ENCODE results near the gene RHBDD2.

The RHBDD2 gene

GRCh38 chr7:75924889-75925288 lies 46.1 kb downstream of the RHBDD2 start:
- TF ChIP-seq REST (IDR thresholded peaks at IDR 0.05; ENCODE audit: low read depth) (no peak), FOXM1 (IDR thresholded peaks at IDR 0.05; ENCODE audit: borderline replicate concordance, low read depth) (no peak), TAF1 (IDR thresholded peaks at IDR 0.05; ENCODE audit: low read depth) (no peak), EP300 (IDR thresholded peaks at IDR 0.05; ENCODE audit: borderline replicate concordance) (no peak), USF1 (IDR thresholded peaks at IDR 0.05) (no peak), RAD21 (IDR thresholded peaks at IDR 0.05; ENCODE audit: low read depth) (no peak)

GRCh38 chr7:75925717-75926435 lies 47.0 kb downstream of the RHBDD2 start:
- TF ChIP-seq NFIC (IDR thresholded peaks at IDR 0.05) (no peak), EGR1 (IDR thresholded peaks at IDR 0.05) (no peak), ZBTB7A (IDR thresholded peaks at IDR 0.05; ENCODE audit: low read depth) (no peak), MAX (IDR thresholded peaks at IDR 0.05) (no peak)

- no peak for TF ChIP-seq REST (IDR thresholded peaks at IDR 0.05; ENCODE audit: low read depth)
- no peak for TF ChIP-seq EGR1 (IDR thresholded peaks at IDR 0.05)
- no peak for TF ChIP-seq TEAD4 (IDR thresholded peaks at IDR 0.05)
- no peak for TF ChIP-seq TCF12 (IDR thresholded peaks at IDR 0.05; ENCODE audit: low read depth)
- no peak for TF ChIP-seq YY1 (IDR thresholded peaks at IDR 0.05; ENCODE audit: low read depth)
- no peak for TF ChIP-seq TAF1 (IDR thresholded peaks at IDR 0.05; ENCODE audit: low read depth)
- no peak for TF ChIP-seq CREB1 (IDR thresholded peaks at IDR 0.05; ENCODE audit: low read depth)
- no peak for TF ChIP-seq CEBPB (IDR thresholded peaks at IDR 0.05)
- TF ChIP-seq USF1 (IDR thresholded peaks at IDR 0.05), result no peak
- TF ChIP-seq RAD21 (IDR thresholded peaks at IDR 0.05; ENCODE audit: low read depth), result no peak
- no peak for TF ChIP-seq EP300 (IDR thresholded peaks at IDR 0.05; ENCODE audit: borderline replicate concordance)
- no peak for TF ChIP-seq FOXM1 (IDR thresholded peaks at IDR 0.05; ENCODE audit: borderline replicate concordance, low read depth)
- TF ChIP-seq ZBTB7A (IDR thresholded peaks at IDR 0.05; ENCODE audit: low read depth), result no peak
- no peak for TF ChIP-seq MAX (IDR thresholded peaks at IDR 0.05)
- TF ChIP-seq NFIC (IDR thresholded peaks at IDR 0.05), result no peak
Observed at GRCh38 chr7:75928568-75928914, 49.7 kb downstream of the RHBDD2 start.

- 0 out of 2 replicates have a peak, but pooled peaks have one; percentile 21 for TF ChIP-seq TCF12 (IDR thresholded peaks at IDR 0.05; ENCODE audit: low read depth)
- TF ChIP-seq TEAD4 (IDR thresholded peaks at IDR 0.05), result no peak
- peak; percentile 47; the same call in 1 of the 2 replicates for TF ChIP-seq YY1 (IDR thresholded peaks at IDR 0.05; ENCODE audit: low read depth)
- no peak for TF ChIP-seq TAF1 (IDR thresholded peaks at IDR 0.05; ENCODE audit: low read depth)
- 0 out of 2 replicates have a peak, but pooled peaks have one; percentile 18 for TF ChIP-seq EP300 (IDR thresholded peaks at IDR 0.05; ENCODE audit: borderline replicate concordance)
Observed at GRCh38 chr7:75931680-75932079, 52.8 kb downstream of the RHBDD2 start.

GRCh38 chr7:75937958-75938786 lies 59.3 kb downstream of the RHBDD2 start:
- TF ChIP-seq TEAD4 (IDR thresholded peaks at IDR 0.05), result no peak
- no peak for TF ChIP-seq FOXM1 (IDR thresholded peaks at IDR 0.05; ENCODE audit: borderline replicate concordance, low read depth)
- no peak for TF ChIP-seq TAF1 (IDR thresholded peaks at IDR 0.05; ENCODE audit: low read depth)
- TF ChIP-seq REST (IDR thresholded peaks at IDR 0.05; ENCODE audit: low read depth), result no peak
- TF ChIP-seq MAX (IDR thresholded peaks at IDR 0.05), result peak; percentile 90
- TF ChIP-seq EGR1 (IDR thresholded peaks at IDR 0.05), result no peak
- no peak for TF ChIP-seq YY1 (IDR thresholded peaks at IDR 0.05; ENCODE audit: low read depth)
- no peak for TF ChIP-seq RAD21 (IDR thresholded peaks at IDR 0.05; ENCODE audit: low read depth)
- TF ChIP-seq TCF12 (IDR thresholded peaks at IDR 0.05; ENCODE audit: low read depth), result 0 out of 2 replicates have a peak, but pooled peaks have one; percentile 32
- no peak for TF ChIP-seq ZBTB7A (IDR thresholded peaks at IDR 0.05; ENCODE audit: low read depth)
- TF ChIP-seq EP300 (IDR thresholded peaks at IDR 0.05; ENCODE audit: borderline replicate concordance), result peak; percentile 40; the same call in 1 of the 2 replicates
- no peak for TF ChIP-seq CREB1 (IDR thresholded peaks at IDR 0.05; ENCODE audit: low read depth)
- TF ChIP-seq USF1 (IDR thresholded peaks at IDR 0.05), result peak; percentile 65; the same call in 1 of the 2 replicates
- TF ChIP-seq CEBPB (IDR thresholded peaks at IDR 0.05), result no peak
- TF ChIP-seq NFIC (IDR thresholded peaks at IDR 0.05), result no peak
